WI38 (cell line): ENCODE data around the gene DPP9.
"Not testable (repeated sequence)": the region's sequence is repeated elsewhere in the genome, so short reads cannot be mapped to it uniquely, and the experiment has no call there.

ENCODE experiments used
- H3K4me3 ChIP-seq: 2 replicates; pipeline ENCODE4 v1.5.1; 2011; ENCODE audit warnings: low read depth, mild to moderate bottlenecking, control low read depth, low read length
- CTCF ChIP-seq: IDR thresholded peaks from 2 replicates; pipeline ENCODE4 v1.5.1; 2012; ENCODE audit warnings: low read depth, mild to moderate bottlenecking, control low read depth, low read length

DPP9 gene

GRCh38 chr19:4748589-4748988 is 24.9 kb upstream of the DPP9 start:
- no peak overlapping the region for H3K4me3 ChIP-seq
- TF ChIP-seq CTCF: no peak

- TF ChIP-seq CTCF: no peak
- no peak overlapping the region for H3K4me3 ChIP-seq
Observed at GRCh38 chr19:4748185-4748584, 24.5 kb upstream of the DPP9 start.

- H3K4me3 ChIP-seq: no peak overlapping the region
Observed at GRCh38 chr19:4745986-4746385, 22.3 kb upstream of the DPP9 start.

GRCh38 chr19:4745175-4745574 is 21.5 kb upstream of the DPP9 start:
- H3K4me3 ChIP-seq: not testable (repeated sequence)

More at GRCh38 chr19:4745986-4746385, 22.3 kb upstream of the DPP9 start:
- TF ChIP-seq CTCF: no peak

- no peak for TF ChIP-seq CTCF
- H3K4me3 ChIP-seq: no peak overlapping the region
Observed at GRCh38 chr19:4744451-4745174, 21.0 kb upstream of the DPP9 start.

- no peak for TF ChIP-seq CTCF
- H3K4me3 ChIP-seq: no peak overlapping the region
Observed at GRCh38 chr19:4742723-4743646, 19.3 kb upstream of the DPP9 start.

- no peak for TF ChIP-seq CTCF
- no peak overlapping the region for H3K4me3 ChIP-seq
Observed at GRCh38 chr19:4740092-4740491, 16.4 kb upstream of the DPP9 start.
